GM23338 (cell line): ENCODE data around the gene ALDH7A1. TPM values are rescaled to one million over a fixed set of nuclear protein-coding genes. Genes with fewer than 3 reads are reported as not detected.
"Not testable (repeated sequence)": the region's sequence is repeated elsewhere in the genome, so short reads cannot be mapped to it uniquely, and the experiment has no call there.

Experiments used
- ATAC-seq: fragments of 200-7000 bp; cut with Tn5 transposase; 3 replicates; pipeline ENCODE4 v1.9.1; 2020
- DNase-seq: peaks from one replicate; pipeline ENCODE4 v3.0.0-alpha.2; 2015; ENCODE audit warnings: low spot score
- H2AFZ ChIP-seq: fragments of 200-600 bp; sonication (generic); 2 replicates; pipeline ENCODE4 v1.8.0; 2016; ENCODE audit warnings: antibody characterized with exemption, mild to moderate bottlenecking, moderate library complexity
- H3F3A ChIP-seq: fragments of 200-600 bp; sonication (generic); replicated peaks from 2 replicates; pipeline ENCODE4 v1.8.0; 2017; ENCODE audit warnings: antibody characterized with exemption, mixed run types, low read depth
- H3K27ac ChIP-seq: fragments of 200-600 bp; sonication (generic); 2 replicates; pipeline ENCODE4 v1.6.1; 2016; ENCODE audit warnings: low read depth
- H3K27me3 ChIP-seq: fragments of 200-600 bp; sonication (generic); 2 replicates; pipeline ENCODE4 v1.8.0; 2016; ENCODE audit warnings: mild to moderate bottlenecking, mixed run types, moderate library complexity; ENCODE audit not compliant: insufficient read depth
- H3K36me3 ChIP-seq: fragments of 200-600 bp; sonication (generic); 2 replicates; pipeline ENCODE4 v1.8.0; 2016; ENCODE audit warnings: mild to moderate bottlenecking; ENCODE audit not compliant: insufficient read depth
- H3K4me1 ChIP-seq: fragments of 200-600 bp; sonication (generic); 2 replicates; pipeline ENCODE4 v1.8.0; 2016; ENCODE audit warnings: mild to moderate bottlenecking, moderate library complexity; ENCODE audit not compliant: insufficient read depth
- H3K4me2 ChIP-seq: fragments of 200-600 bp; sonication (generic); 2 replicates; pipeline ENCODE4 v1.7.1; 2017; ENCODE audit warnings: mixed run types
- H3K4me3 ChIP-seq: fragments of 200-600 bp; sonication (generic); 2 replicates; pipeline ENCODE4 v1.6.1; 2016; ENCODE audit warnings: mixed run types
- H3K79me2 ChIP-seq: fragments of 200-600 bp; sonication (generic); replicated peaks from 2 replicates; pipeline ENCODE4 v1.8.0; 2017; ENCODE audit warnings: mild to moderate bottlenecking; ENCODE audit not compliant: insufficient read depth
- H3K9me2 ChIP-seq: fragments of 200-600 bp; sonication (generic); 2 replicates; pipeline ENCODE4 v1.8.0; 2017; ENCODE audit not compliant: insufficient read depth
- H4K20me1 ChIP-seq: fragments of 200-600 bp; sonication (generic); replicated peaks from 2 replicates; pipeline ENCODE4 v1.8.0; 2017; ENCODE audit warnings: mild to moderate bottlenecking; ENCODE audit not compliant: insufficient read depth
- H3K27ac Mint-ChIP-seq: 2 replicates; pipeline ENCODE4 v1.8.0; 2020; ENCODE audit warnings: inconsistent platforms, mild to moderate bottlenecking, moderate library complexity, mixed read lengths
- H3K27me3 Mint-ChIP-seq: 3 replicates; pipeline ENCODE4 v1.8.0; 2022; ENCODE audit warnings: low read depth, mild to moderate bottlenecking, moderate library complexity, mixed read lengths, inconsistent platforms; ENCODE audit not compliant: insufficient read depth, poor library complexity
- H3K36me3 Mint-ChIP-seq: 3 replicates; pipeline ENCODE4 v1.8.0; 2021; ENCODE audit warnings: low read depth, mild to moderate bottlenecking, inconsistent platforms, moderate library complexity, mixed read lengths
- H3K4me1 Mint-ChIP-seq: 3 replicates; pipeline ENCODE4 v1.8.0; 2020; ENCODE audit warnings: mild to moderate bottlenecking, inconsistent platforms, mixed read lengths
- H3K4me3 Mint-ChIP-seq: 3 replicates; pipeline ENCODE4 v1.8.0; 2021; ENCODE audit warnings: moderate library complexity, mild to moderate bottlenecking, inconsistent platforms, mixed read lengths
- H3K9me3 Mint-ChIP-seq: 3 replicates; pipeline ENCODE4 v1.8.0; 2020; ENCODE audit warnings: moderate library complexity, mild to moderate bottlenecking, inconsistent platforms, mixed read lengths
- CREB1 ChIP-seq: fragments of 250-450 bp; sonication (Bioruptor Pico); IDR thresholded peaks from 2 replicates; pipeline ENCODE4 v1.5.0; 2020; ENCODE audit warnings: low read depth, mild to moderate bottlenecking, moderate library complexity
- CTCF ChIP-seq, 2 experiments: fragments of 200-600 bp in 1 of 2; sonication (generic) in 1 of 2; conservative IDR thresholded peaks; 2 replicates each; pipeline versions ENCODE4 v1.5.1 to v1.6.1; 2016 to 2017; ENCODE audit warnings: antibody characterized with exemption in 2 of 2, low read depth in 2 of 2, mild to moderate bottlenecking in 2 of 2, moderate library complexity in 1 of 2
- ETS1 ChIP-seq: IDR thresholded peaks from 2 replicates; pipeline ENCODE4 v1.6.1; 2016; ENCODE audit warnings: antibody characterized with exemption
- EZH2 ChIP-seq: fragments of 200-600 bp; sonication (generic); IDR thresholded peaks from one replicate; pipeline ENCODE4 v1.8.0; 2017; ENCODE audit warnings: antibody characterized with exemption, mild to moderate bottlenecking, low read depth; ENCODE audit not compliant: unreplicated experiment
- JUNB ChIP-seq: IDR thresholded peaks from one replicate; pipeline ENCODE4 v1.6.1; 2016; ENCODE audit warnings: antibody characterized with exemption; ENCODE audit not compliant: unreplicated experiment
- NANOG ChIP-seq: IDR thresholded peaks from 2 replicates; pipeline ENCODE4 v1.6.1; 2016; ENCODE audit warnings: antibody characterized with exemption, borderline replicate concordance
- POLR2AphosphoS5 ChIP-seq: IDR thresholded peaks from 2 replicates; pipeline ENCODE4 v1.6.1; 2016; ENCODE audit warnings: antibody characterized with exemption, low read depth
- ZNF114 ChIP-seq: fragments of 250-450 bp; sonication (Bioruptor Pico); IDR thresholded peaks from 2 replicates; pipeline ENCODE4 v1.5.0; 2020; ENCODE audit warnings: mild to moderate bottlenecking, moderate library complexity
- polyA plus RNA-seq: library from polyadenylated mRNA; unstranded; fragments of >200 nt; fragmentation: Nextera tagmentation; extraction: Ambion mirVana; gene quantifications from 2 replicates; pipeline ENCODE4 v1.2.1, GENCODE V29; 2016
- total RNA-seq: library from RNA; depleted of rRNA; stranded (reverse); fragments of >200 nt; shearing (Covaris generic); gene quantifications from 2 replicates; pipeline ENCODE4 v1.2.3, GENCODE V29; 2014
- TF ChIP-seq, protein P1 (sequence below): fragments of 250-450 bp; sonication (Bioruptor Pico); IDR thresholded peaks from 2 replicates; pipeline ENCODE4 v1.5.0; 2020; ENCODE audit warnings: mild to moderate bottlenecking, moderate library complexity

ALDH7A1 gene
- total and polyA plus RNA-seq, 2 experiments from 2014 or later: 122 to 198 TPM

GRCh38 chr5:126519223-126519622 lies 75.8 kb downstream of the ALDH7A1 start:
- not testable (repeated sequence) for H3K9me2 ChIP-seq, H3K4me1 Mint-ChIP-seq, ATAC-seq, H3K4me3 ChIP-seq, H3F3A ChIP-seq, H3K27me3 ChIP-seq, H3K27ac Mint-ChIP-seq, H3K9me3 Mint-ChIP-seq, H3K79me2 ChIP-seq, H3K27me3 Mint-ChIP-seq, H3K36me3 ChIP-seq, H3K27ac ChIP-seq, H3K4me2 ChIP-seq, H3K4me1 ChIP-seq, H3K4me3 Mint-ChIP-seq, H3K36me3 Mint-ChIP-seq, DNase-seq, H4K20me1 ChIP-seq
- peak overlapping the region; percentile 64; the same call in 1 of the 2 replicates for H2AFZ ChIP-seq

DNA sequence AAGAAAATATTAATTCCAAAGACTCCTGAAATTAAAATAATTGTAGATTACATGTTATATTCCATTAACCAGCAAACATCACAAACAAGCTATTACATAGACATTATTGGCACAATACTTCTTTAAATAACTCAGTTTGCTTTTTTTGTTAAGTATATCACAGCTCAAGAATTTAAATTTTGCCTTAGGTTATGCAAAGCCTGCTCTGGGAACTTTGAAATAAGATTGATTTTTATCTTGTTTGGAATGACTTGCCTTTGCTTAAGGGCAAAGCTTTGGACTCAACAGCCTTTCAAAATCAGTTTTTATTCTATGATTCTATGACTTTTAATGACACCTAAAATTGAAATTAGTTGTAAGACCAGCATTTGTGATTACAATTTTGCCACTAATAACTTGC lies 78.2 kb downstream of the ALDH7A1 start:
- H3K4me2 ChIP-seq: no peak overlapping the region
- no peaks in the 10 kb centered on the region for H3K27me3 ChIP-seq
- DNase-seq (no peak), ATAC-seq (no peak)
- no peak for TF ChIP-seq ETS1
- no peak for TF ChIP-seq NANOG
- no peak for TF ChIP-seq EZH2
- no peak for TF ChIP-seq JUNB
- no peak for TF ChIP-seq POLR2AphosphoS5
- TF ChIP-seq, protein P1, sequence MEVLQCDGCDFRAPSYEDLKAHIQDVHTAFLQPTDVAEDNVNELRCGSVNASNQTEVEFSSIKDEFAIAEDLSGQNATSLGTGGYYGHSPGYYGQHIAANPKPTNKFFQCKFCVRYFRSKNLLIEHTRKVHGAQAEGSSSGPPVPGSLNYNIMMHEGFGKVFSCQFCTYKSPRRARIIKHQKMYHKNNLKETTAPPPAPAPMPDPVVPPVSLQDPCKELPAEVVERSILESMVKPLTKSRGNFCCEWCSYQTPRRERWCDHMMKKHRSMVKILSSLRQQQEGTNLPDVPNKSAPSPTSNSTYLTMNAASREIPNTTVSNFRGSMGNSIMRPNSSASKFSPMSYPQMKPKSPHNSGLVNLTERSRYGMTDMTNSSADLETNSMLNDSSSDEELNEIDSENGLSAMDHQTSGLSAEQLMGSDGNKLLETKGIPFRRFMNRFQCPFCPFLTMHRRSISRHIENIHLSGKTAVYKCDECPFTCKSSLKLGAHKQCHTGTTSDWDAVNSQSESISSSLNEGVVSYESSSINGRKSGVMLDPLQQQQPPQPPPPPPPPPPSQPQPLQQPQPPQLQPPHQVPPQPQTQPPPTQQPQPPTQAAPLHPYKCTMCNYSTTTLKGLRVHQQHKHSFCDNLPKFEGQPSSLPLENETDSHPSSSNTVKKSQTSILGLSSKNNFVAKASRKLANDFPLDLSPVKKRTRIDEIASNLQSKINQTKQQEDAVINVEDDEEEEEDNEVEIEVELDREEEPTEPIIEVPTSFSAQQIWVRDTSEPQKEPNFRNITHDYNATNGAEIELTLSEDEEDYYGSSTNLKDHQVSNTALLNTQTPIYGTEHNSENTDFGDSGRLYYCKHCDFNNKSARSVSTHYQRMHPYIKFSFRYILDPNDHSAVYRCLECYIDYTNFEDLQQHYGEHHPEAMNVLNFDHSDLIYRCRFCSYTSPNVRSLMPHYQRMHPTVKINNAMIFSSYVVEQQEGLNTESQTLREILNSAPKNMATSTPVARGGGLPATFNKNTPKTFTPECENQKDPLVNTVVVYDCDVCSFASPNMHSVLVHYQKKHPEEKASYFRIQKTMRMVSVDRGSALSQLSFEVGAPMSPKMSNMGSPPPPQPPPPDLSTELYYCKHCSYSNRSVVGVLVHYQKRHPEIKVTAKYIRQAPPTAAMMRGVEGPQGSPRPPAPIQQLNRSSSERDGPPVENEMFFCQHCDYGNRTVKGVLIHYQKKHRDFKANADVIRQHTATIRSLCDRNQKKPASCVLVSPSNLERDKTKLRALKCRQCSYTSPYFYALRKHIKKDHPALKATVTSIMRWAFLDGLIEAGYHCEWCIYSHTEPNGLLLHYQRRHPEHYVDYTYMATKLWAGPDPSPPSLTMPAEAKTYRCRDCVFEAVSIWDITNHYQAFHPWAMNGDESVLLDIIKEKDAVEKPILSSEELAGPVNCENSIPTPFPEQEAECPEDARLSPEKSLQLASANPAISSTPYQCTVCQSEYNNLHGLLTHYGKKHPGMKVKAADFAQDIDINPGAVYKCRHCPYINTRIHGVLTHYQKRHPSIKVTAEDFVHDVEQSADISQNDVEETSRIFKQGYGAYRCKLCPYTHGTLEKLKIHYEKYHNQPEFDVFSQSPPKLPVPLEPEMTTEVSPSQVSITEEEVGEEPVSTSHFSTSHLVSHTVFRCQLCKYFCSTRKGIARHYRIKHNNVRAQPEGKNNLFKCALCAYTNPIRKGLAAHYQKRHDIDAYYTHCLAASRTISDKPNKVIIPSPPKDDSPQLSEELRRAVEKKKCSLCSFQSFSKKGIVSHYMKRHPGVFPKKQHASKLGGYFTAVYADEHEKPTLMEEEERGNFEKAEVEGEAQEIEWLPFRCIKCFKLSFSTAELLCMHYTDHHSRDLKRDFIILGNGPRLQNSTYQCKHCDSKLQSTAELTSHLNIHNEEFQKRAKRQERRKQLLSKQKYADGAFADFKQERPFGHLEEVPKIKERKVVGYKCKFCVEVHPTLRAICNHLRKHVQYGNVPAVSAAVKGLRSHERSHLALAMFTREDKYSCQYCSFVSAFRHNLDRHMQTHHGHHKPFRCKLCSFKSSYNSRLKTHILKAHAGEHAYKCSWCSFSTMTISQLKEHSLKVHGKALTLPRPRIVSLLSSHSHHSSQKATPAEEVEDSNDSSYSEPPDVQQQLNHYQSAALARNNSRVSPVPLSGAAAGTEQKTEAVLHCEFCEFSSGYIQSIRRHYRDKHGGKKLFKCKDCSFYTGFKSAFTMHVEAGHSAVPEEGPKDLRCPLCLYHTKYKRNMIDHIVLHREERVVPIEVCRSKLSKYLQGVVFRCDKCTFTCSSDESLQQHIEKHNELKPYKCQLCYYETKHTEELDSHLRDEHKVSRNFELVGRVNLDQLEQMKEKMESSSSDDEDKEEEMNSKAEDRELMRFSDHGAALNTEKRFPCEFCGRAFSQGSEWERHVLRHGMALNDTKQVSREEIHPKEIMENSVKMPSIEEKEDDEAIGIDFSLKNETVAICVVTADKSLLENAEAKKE (CRISPR knock-in tag): no peak
- TF ChIP-seq CTCF (conservative IDR thresholded peaks at IDR 0.05; ENCODE audit: low read depth in 2 of 2): no peak
- no peak for TF ChIP-seq CREB1
- TF ChIP-seq ZNF114 (CRISPR knock-in tag): no peak
- peaks cover 7% of the 10 kb centered on the region for H3K4me1 ChIP-seq
- no peak overlapping the region for H3K4me3 Mint-ChIP-seq
- no peak overlapping the region for H3K4me3 ChIP-seq
- H3K27me3 Mint-ChIP-seq: peaks cover 2% of the 10 kb centered on the region
- no peak overlapping the region for H3K27ac Mint-ChIP-seq
- H3K79me2 ChIP-seq: no peaks in the 10 kb centered on the region
- H3K36me3 ChIP-seq: no peaks in the 10 kb centered on the region
- no peak overlapping the region for H3K27ac ChIP-seq
- peaks cover 4% of the 10 kb centered on the region; the same call in 1 of the 3 replicates for H3K9me3 Mint-ChIP-seq
- peaks cover 12% of the 10 kb centered on the region for H3K4me1 Mint-ChIP-seq
- H3K9me2 ChIP-seq: peaks cover 13% of the 10 kb centered on the region
- no peak overlapping the region for H2AFZ ChIP-seq
- no peaks in the 10 kb centered on the region for H3F3A ChIP-seq
- H4K20me1 ChIP-seq: no peaks in the 10 kb centered on the region
- no peaks in the 10 kb centered on the region for H3K36me3 Mint-ChIP-seq
